Measurements from ENCODE around the gene TICAM1.
"Not testable (repeated sequence)": the region's sequence is repeated elsewhere in the genome, so short reads cannot be mapped to it uniquely, and the experiment has no call there.

DNA sequence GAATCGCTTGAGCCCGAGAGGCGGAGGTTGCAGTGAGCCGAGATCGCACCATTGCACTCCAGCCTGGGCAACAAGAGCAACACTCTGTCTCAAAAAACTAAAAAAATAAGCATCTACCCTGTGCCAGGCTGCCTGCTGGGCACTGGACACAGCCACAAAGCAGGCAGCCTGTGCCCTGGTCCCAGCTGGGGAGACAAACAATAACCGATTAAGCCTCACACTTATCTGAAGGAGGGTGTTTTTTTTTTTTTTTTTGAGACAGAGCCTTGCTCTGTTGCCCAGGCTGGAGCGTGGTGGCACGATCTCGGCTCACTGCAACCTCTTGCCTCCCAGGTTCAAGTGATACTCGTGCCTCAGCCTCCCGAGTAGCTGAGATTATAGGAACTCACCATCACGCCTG is 25.0 kb upstream of the TICAM1 start:
- TF ChIP-seq, protein P1, sequence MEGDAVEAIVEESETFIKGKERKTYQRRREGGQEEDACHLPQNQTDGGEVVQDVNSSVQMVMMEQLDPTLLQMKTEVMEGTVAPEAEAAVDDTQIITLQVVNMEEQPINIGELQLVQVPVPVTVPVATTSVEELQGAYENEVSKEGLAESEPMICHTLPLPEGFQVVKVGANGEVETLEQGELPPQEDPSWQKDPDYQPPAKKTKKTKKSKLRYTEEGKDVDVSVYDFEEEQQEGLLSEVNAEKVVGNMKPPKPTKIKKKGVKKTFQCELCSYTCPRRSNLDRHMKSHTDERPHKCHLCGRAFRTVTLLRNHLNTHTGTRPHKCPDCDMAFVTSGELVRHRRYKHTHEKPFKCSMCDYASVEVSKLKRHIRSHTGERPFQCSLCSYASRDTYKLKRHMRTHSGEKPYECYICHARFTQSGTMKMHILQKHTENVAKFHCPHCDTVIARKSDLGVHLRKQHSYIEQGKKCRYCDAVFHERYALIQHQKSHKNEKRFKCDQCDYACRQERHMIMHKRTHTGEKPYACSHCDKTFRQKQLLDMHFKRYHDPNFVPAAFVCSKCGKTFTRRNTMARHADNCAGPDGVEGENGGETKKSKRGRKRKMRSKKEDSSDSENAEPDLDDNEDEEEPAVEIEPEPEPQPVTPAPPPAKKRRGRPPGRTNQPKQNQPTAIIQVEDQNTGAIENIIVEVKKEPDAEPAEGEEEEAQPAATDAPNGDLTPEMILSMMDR (IDR thresholded peaks at IDR 0.05; ENCODE audit: poor library complexity), result not testable (repeated sequence)
- not testable (repeated sequence) for TF ChIP-seq EZH2 (IDR thresholded peaks at IDR 0.05; ENCODE audit: borderline replicate concordance)

All from hepatocyte (in vitro differentiated cells).